ENCODE results near the gene CD2. TPM values are rescaled to one million over a fixed set of nuclear protein-coding genes. Genes with fewer than 3 reads are reported as not detected.
A peak's percentile ranks its signal among the peaks of the same experiment; 100 is the strongest.

The CD2 gene
- total RNA-seq, 2 experiments from 2014 or later: not detected

DNA sequence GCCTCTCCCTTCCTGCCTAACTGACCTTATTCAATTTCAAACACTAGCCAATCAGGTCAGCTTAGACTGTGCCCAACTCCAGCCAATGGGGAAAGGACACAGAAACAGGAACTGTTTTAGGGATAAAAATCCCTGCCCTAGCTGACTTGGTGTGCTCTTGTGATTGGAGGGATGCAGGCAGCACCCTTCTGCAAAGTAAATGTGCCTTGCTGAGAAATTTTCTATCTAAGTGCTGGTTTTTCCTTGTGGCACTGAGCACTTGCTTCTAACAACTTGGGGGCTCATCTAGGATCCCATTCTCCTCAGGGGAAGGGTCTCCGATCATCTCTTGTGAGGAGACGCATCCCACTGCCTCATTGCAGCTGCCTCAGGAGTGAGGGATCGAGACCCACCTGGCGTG is 10.7 kb upstream of the CD2 start:
- no peaks in the 10 kb centered on the region for H3K79me2 ChIP-seq (ENCODE audit: insufficient read depth, low read depth, low read length)
- POLR2A ChIA-PET: no interaction called here
- peaks cover 39% of the 10 kb centered on the region for H3K9me3 ChIP-seq (ENCODE audit: low read length)
- H3K4me2 ChIP-seq (ENCODE audit: low read length): no peak overlapping the region
- DNase-seq (ENCODE audit: low spot score): peak; percentile 40
- BruUV-seq (replicated peaks): no TSS peak
- H2AFZ ChIP-seq (ENCODE audit: low read length): no peak overlapping the region
- no peak overlapping the region for H3K27ac ChIP-seq (ENCODE audit: low read depth, low read length, poor library complexity, severe bottlenecking)
- TF ChIP-seq EZH2phosphoT487 (IDR thresholded peaks at IDR 0.05; ENCODE audit: borderline replicate concordance, low read depth, low read length): no peak
- TF ChIP-seq, protein P1, sequence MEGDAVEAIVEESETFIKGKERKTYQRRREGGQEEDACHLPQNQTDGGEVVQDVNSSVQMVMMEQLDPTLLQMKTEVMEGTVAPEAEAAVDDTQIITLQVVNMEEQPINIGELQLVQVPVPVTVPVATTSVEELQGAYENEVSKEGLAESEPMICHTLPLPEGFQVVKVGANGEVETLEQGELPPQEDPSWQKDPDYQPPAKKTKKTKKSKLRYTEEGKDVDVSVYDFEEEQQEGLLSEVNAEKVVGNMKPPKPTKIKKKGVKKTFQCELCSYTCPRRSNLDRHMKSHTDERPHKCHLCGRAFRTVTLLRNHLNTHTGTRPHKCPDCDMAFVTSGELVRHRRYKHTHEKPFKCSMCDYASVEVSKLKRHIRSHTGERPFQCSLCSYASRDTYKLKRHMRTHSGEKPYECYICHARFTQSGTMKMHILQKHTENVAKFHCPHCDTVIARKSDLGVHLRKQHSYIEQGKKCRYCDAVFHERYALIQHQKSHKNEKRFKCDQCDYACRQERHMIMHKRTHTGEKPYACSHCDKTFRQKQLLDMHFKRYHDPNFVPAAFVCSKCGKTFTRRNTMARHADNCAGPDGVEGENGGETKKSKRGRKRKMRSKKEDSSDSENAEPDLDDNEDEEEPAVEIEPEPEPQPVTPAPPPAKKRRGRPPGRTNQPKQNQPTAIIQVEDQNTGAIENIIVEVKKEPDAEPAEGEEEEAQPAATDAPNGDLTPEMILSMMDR (conservative IDR thresholded peaks at IDR 0.05; ENCODE audit: low read length): no peak
- intact Hi-C loops (cut with micrococcal nuclease; ENCODE audit: unreplicated experiment): no loop called here
- H3K4me3 ChIP-seq (ENCODE audit: low read depth, low read length, poor library complexity, severe bottlenecking): no peak overlapping the region
- no peaks in the 10 kb centered on the region for H4K20me1 ChIP-seq (ENCODE audit: insufficient read depth, low read length)
- H3K36me3 ChIP-seq (ENCODE audit: insufficient read depth, low read length): no peaks in the 10 kb centered on the region
- H3K9me2 ChIP-seq (ENCODE audit: insufficient read depth, low read length): no peaks in the 10 kb centered on the region
- peaks cover 9% of the 10 kb centered on the region for H3K4me1 ChIP-seq (ENCODE audit: insufficient read depth, low read length, poor library complexity, severe bottlenecking)
- CTCF ChIA-PET (ENCODE audit: unreplicated experiment): no interaction called here

DNA sequence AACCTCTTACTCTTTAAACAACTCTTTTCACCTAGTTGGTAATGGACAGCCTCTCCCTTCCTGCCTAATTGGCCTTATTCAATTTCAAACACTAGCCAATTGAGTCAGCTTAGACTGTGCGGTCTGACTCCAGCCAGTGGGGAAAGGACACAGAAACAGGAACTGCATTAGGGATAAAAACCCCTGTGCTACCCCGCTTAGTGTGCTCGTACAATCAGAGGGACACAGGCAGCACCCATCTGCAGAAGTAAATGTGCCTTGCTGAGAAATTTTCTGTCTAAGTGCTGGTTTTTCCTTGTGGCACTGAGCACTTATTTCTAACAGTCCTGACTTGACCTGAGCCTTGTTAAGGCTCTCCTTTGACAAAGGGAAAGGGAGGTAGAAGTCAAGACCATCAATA is 6.0 kb upstream of the CD2 start:
- no peaks in the 10 kb centered on the region; the same call in 1 of the 2 replicates for H3K36me3 ChIP-seq (ENCODE audit: insufficient read depth, low read length)

DNA sequence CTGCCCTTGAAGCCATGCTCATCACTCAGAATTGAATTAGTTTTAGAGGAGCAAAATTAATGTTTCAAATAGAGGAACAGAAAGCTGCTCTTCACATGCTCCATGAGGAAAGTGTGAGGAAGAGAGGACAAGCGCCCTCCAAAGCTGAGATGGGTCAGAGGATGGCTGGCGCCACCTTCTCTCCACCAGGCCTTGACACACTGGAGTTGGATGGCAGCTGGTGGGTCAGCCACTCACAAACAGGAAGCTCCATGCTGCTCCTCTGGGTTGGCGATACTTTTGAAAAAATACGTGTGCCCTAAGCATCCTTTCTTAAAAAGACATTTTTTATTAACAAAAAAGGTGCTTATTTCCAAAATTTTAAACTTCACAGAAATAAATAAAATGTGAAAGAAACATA is 3.1 kb upstream of the CD2 start:
- Histone ChIP-seq H4K20me1 (ENCODE audit: insufficient read depth, low read length) (no peaks in the 10 kb centered on the region), H3K4me1 (ENCODE audit: insufficient read depth, low read length, poor library complexity, severe bottlenecking) (peaks cover 21% of the 10 kb centered on the region), H3K4me2 (ENCODE audit: low read length) (no peak overlapping the region), H3K4me3 (ENCODE audit: low read depth, low read length, poor library complexity, severe bottlenecking) (no peak overlapping the region), H2AFZ (ENCODE audit: low read length) (peak overlapping the region; percentile 54; the same call in 1 of the 2 replicates), H3K9me2 (ENCODE audit: insufficient read depth, low read length) (no peaks in the 10 kb centered on the region), H3K79me2 (ENCODE audit: insufficient read depth, low read depth, low read length) (no peaks in the 10 kb centered on the region), H3K27ac (ENCODE audit: low read depth, low read length, poor library complexity, severe bottlenecking) (no peak overlapping the region), H3K9me3 (ENCODE audit: low read length) (peaks cover 33% of the 10 kb centered on the region), H3K36me3 (ENCODE audit: insufficient read depth, low read length) (no peaks in the 10 kb centered on the region; the same call in 1 of the 2 replicates)
- CTCF ChIA-PET (ENCODE audit: unreplicated experiment): no interaction called here
- intact Hi-C loops (cut with micrococcal nuclease; ENCODE audit: unreplicated experiment): no loop called here
- no TSS peak for BruUV-seq (replicated peaks)
- DNase-seq (ENCODE audit: low spot score): no peak
- TF ChIP-seq, protein P1 (conservative IDR thresholded peaks at IDR 0.05; ENCODE audit: low read length): 0 out of 2 replicates have a peak, but pooled peaks have one; percentile 16
- TF ChIP-seq EZH2phosphoT487 (IDR thresholded peaks at IDR 0.05; ENCODE audit: borderline replicate concordance, low read depth, low read length): no peak
- POLR2A ChIA-PET: interaction anchor here (0.8 kb wide), 1 partner anchor 12 kb away, joined by 3 read pairs; no protein-coding TSS in a partner anchor

More for the DNA sequence above, 6.0 kb upstream of the CD2 start:
- Histone ChIP-seq H3K9me2 (ENCODE audit: insufficient read depth, low read length) (no peaks in the 10 kb centered on the region), H2AFZ (ENCODE audit: low read length) (no peak overlapping the region), H3K4me3 (ENCODE audit: low read depth, low read length, poor library complexity, severe bottlenecking) (no peak overlapping the region), H3K79me2 (ENCODE audit: insufficient read depth, low read depth, low read length) (no peaks in the 10 kb centered on the region), H4K20me1 (ENCODE audit: insufficient read depth, low read length) (no peaks in the 10 kb centered on the region), H3K9me3 (ENCODE audit: low read length) (peaks cover 50% of the 10 kb centered on the region), H3K27ac (ENCODE audit: low read depth, low read length, poor library complexity, severe bottlenecking) (no peak overlapping the region), H3K4me1 (ENCODE audit: insufficient read depth, low read length, poor library complexity, severe bottlenecking) (peaks cover 8% of the 10 kb centered on the region), H3K4me2 (ENCODE audit: low read length) (no peak overlapping the region)
- CTCF ChIA-PET (ENCODE audit: unreplicated experiment): no interaction called here
- intact Hi-C loops (cut with micrococcal nuclease; ENCODE audit: unreplicated experiment): no loop called here
- POLR2A ChIA-PET: interaction anchor here (0.9 kb wide), 1 partner anchor 27 kb away, joined by 3 read pairs; no protein-coding TSS in a partner anchor
- DNase-seq (ENCODE audit: low spot score): no peak
- BruUV-seq (replicated peaks): no TSS peak
- TF ChIP-seq EZH2phosphoT487 (IDR thresholded peaks at IDR 0.05; ENCODE audit: borderline replicate concordance, low read depth, low read length): no peak
- TF ChIP-seq, protein P1 (conservative IDR thresholded peaks at IDR 0.05; ENCODE audit: low read length): no peak
